HG03095 (cell line): ENCODE results near the gene NEDD4L.

Experiments used
- ATAC-seq: cut with Tn5 transposase; IDR thresholded peaks from one replicate; pipeline ENCODE4 v1.9.1; 2021; ENCODE audit warnings: moderate library complexity; ENCODE audit not compliant: unreplicated experiment

NEDD4L gene

DNA sequence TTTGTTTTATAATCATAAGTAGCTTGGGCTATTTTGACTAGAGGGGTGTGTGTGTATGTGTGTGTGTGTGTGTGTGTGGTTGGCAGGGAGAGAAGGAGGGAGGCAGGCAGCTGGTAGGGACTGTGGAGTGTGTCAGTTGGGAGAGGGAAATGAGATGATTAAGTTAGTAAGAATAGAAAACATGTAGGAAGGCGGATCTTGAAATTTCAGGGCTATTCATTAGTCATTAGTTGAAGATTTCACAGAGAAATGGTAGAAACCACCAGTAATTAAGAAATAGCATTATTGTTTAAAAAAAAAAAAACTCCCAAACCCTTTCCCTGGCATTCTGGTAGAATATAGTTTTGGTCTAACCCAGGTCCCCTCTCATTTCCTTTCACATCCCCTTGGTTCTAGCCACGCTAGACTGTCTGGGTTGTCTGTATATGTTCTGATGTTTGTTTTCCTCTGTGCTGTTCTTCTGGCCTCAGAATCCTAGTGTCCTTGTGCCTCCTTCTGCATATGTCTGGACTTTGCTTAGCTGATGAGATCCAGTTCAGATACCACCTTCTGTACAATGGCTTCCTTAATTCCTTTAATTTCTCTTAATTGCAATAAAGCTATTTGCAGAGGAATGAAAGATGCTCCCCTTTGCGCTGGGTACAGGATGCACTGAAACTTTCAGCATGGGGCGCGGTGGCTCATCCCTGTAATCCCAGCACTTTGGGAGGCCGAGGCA, 161.6 kb downstream of the NEDD4L start:
- ATAC-seq, result no peak

DNA sequence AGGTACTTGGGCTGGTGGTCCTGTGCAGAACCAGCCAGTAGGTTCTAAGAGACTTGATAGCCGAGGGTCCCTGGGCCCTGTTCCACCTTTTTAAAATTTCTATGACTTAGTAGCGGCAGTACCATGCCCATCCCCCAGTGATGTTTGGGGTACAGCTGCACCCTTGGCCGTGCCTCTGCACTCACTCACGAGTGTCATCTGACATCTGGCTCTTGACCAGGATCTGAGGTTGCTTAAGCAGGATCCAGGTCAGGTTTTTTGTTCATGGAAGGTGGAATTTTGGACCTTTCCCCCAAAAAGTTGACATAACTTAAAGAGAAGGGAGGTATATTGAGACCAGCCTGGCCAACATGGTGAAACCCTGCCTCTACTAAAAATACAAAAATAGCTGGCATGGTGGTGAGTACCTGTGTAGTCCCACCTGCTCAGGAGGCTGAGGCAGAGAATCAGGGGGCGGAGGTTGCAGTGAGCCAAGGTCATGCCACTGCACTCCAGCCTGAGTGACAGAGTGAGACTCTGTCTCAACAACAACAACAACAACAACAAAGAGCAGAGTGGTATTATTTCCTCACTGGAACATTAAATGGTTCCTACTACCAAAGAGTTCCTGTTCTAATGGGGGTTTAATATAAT, 163.6 kb downstream of the NEDD4L start:
- ATAC-seq, result no peak

- ATAC-seq, result no peak
Measured at GRCh38 chr18:58208207-58208932, 164.3 kb downstream of the NEDD4L start.

DNA sequence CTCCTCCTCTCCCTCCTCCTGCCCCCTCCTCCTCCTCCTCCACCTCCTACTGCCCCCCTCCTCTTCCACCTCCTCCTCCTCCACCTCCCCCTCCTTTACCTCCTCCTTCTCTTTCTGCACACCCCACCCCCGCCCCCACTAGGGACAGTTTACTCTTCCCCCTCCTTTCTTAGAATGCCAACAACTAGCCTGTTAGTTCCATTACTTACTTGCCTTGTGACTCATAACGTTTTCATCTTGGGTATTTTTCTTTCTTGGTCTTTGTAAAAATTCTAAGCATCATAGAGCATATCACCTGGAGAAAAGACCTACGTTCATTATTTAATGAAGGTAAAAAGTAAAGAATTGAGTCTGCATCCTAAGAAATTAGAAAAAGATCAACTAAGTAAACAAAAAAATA, 165.3 kb downstream of the NEDD4L start:
- no peak for ATAC-seq

DNA sequence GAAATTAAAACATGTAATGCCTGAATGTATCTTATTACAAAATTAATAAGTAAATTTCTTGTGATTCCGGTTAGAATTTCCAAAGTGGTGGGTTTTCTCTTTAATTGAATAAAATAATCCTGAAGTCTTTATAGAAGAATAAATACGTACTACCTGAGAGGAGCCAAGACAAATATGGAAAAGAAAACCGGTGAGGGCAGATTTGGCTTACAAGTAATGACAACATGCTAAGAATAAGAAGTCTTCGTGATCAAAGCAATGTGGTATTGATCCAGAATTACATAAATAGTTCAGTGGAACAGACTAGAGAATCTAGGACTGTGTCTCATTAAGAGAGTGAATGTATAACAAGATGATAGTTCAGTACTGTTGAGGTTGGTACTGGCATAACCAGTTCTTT, 167.5 kb downstream of the NEDD4L start:
- ATAC-seq, result no peak

DNA sequence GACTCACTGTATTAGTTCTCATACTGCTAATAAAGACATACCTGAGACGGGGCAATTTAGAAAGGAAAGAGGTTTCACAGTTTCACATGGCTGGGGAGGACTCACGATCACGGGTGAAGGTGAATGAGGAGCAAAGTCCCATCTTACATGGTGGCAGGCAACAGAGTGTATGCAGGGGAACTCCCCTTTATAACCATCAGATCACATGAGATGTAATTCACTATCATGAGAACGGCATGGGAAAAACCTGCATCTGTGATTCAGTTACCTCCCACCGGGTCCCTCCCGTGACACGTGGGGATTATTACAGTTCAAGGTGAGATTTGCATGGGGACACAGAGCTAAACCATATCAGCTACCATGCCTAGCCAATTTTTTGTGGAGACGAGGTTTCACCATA, 168.2 kb downstream of the NEDD4L start:
- no peak for ATAC-seq

- no peak for ATAC-seq
Measured at GRCh38 chr18:58213440-58213839, 169.4 kb downstream of the NEDD4L start.

GRCh38 chr18:58215011-58215410, 171.0 kb downstream of the NEDD4L start:
- ATAC-seq, result no peak

GRCh38 chr18:58216071-58216481, 172.1 kb downstream of the NEDD4L start:
- ATAC-seq, result peak; percentile 48

DNA sequence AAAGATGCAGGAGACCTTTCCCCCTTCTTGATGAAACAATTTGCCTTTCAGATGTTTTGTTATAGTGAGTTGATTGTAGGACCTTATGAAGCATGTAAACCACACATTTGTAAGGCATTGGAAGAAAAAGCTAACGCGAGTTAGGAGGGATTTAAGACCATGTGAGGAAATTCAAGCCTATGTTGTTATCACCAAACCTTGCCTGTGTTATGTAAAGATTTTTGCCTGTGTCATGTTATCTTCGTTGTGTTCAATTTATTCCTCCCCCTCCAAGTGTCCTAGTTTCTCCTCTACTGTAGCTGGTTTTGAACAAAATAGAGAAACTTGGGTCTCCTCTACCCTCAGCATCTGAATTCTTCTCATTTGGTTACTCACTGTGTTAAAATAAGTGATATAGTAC, 173.0 kb downstream of the NEDD4L start:
- no peak for ATAC-seq

DNA sequence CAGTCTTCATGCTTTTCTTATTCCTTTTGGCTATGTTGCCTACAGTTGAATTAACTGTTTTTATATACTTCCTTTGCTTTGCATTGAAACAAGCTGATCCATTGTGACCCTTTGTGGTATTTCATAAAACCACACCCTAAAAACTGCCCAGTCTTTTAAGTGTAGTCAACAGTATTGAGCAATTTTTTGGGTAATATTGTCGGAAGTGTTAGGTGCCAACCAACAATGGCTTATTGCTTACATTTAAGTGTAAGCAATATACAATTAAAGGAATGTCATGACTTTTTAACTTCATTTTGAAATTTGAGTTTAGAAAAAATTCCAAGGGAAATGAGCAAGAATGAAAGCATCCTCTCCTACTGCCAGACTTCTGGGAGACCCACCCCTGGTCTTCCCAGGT, 174.1 kb downstream of the NEDD4L start:
- no peak for ATAC-seq

- no peak for ATAC-seq
Measured at GRCh38 chr18:58221060-58221725, 177.2 kb downstream of the NEDD4L start.

- ATAC-seq, result no peak
Measured at GRCh38 chr18:58222432-58223125, 178.6 kb downstream of the NEDD4L start.

DNA sequence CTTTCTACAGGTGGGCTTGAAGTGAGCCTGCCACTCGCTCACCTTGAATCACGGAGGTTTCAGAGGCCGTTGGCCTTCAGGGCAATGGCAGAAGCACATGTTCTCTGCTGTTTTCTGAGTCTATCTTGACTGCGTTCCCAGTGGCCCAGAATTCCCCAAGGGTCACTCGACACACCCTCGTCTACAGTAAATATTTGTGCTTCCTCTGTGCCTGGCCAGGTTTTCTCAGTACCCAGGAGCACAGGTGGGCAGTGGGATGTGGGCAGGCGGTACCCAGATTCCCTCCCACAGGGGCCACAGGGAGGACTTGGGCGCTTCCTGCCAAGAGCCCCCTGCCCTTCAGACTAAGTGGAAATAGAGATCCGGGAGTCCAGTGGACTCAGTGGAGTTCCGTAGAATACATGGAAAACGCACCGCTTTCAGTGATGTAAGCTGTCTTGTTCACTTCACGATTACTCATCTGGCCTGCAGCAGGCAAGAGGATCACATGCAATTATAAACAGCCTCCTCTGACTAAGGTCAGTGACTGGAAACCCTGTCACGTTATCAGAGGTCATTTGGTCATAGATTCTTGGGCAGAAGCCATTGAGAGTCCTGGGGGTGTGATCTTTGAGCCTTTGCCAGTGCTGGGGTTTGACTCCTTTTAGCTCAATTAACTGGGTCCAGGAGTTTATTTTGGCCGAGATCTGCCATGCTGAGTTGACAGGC, 179.8 kb downstream of the NEDD4L start:
- ATAC-seq, result no peak

- no peak for ATAC-seq
Measured at GRCh38 chr18:58224425-58224750, 180.4 kb downstream of the NEDD4L start.

DNA sequence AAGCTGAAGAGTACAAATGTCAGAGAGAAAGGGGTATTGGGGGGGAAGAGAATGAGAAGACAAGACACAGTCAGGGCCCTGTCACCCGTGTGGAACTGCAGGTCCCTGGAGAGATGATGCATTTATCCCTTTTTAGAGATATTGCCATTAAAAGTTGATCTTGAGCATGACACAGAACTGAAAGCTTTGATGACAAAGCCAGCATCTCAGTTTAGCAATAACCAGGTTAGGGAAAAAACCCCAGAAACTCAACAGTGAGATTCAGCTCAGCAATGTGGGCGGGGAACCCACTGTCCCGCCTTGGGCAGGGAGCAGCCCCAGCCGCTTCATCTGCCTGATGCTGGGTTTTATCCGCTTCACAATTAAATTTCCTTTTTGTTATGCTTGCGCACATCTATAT, 181.1 kb downstream of the NEDD4L start:
- ATAC-seq, result peak; percentile 86

DNA sequence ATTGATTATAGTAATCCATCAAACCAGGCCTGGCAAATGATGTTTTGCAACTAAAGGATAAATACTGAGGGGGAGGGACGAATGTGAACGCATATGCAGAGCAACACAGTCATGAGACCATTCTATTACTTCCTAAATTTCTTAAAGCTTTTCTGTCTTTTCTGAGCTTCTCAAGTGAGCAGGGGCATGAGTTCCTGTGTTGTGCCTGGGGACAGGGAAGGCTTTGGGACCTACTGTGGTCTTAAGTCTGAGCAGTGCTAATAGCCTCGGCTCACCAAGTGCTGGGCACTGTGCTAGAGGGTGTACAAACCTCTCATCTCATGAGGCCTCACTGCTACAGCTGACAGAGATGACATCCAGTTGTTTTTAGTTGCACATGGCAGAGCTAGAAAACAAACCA, 182.4 kb downstream of the NEDD4L start:
- ATAC-seq, result no peak

DNA sequence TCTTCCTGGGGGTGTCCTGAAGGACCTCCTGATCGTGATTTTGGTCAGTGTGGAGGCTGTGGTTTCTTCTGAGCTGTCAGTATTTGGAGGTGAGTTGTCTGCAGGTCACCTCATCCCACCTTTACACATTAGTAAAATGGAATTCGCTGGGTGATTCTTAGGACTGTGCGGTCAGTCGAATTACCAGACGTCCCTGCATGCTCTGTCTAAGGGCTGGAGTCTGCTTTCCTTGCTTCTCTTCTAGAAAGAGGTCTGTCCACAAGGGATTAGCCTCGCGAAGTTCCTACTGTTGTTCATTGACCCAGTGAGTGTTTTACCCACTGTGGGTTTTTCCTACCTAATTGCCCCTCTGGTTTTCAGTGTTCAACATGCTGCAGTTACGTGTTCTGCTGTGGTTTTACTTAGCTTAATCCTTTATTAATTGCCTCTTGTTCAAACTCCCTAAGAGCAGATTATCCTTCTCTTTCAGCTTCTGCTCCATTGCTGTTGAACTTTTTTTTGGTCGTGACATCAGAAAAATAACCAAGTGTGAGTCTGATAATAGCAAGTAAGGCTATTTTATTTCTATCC, 183.4 kb downstream of the NEDD4L start:
- ATAC-seq, result no peak

- ATAC-seq, result no peak
Measured at GRCh38 chr18:58228176-58228575, 184.2 kb downstream of the NEDD4L start.

DNA sequence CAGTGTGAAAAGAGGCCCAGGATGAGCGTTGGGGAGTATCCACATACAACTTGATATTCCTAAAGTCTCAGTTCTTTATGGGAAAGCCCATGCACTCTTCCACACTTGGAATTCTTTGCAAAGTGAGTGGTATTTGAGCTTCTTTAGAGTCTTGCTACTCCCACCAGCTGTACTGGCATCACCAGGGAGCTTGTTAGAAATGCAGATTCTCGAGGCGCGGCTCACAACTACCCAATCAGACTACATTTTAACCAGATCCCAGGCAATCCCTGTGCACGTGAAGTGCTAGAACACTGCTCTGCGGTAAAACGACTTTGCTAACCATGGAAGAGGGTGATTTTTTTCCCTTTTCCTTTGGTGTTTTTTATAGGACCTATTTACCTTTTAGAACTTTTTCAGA, 184.7 kb downstream of the NEDD4L start:
- ATAC-seq, result no peak
